ENCODE results near the gene CNGA3.

DNA sequence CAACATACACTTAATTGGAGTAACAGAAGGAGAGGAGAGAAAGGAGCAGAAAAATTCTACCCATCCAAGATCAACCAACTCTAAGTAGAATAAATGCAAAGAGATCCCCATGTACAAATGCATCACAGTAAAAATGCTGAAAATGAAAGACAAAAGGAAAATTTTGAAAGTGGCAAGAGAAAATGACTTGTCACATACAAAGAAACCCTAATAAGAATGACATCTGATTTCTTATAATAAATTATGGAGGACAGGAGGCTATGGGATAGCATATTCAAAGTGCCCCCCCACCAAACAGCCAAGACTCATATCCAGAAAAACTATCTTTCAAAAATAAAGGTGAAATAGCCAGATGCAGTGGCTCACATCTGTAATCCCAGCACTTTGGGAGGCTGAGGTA lies 76.2 kb downstream of the CNGA3 start:
- TF ChIP-seq, protein P1, sequence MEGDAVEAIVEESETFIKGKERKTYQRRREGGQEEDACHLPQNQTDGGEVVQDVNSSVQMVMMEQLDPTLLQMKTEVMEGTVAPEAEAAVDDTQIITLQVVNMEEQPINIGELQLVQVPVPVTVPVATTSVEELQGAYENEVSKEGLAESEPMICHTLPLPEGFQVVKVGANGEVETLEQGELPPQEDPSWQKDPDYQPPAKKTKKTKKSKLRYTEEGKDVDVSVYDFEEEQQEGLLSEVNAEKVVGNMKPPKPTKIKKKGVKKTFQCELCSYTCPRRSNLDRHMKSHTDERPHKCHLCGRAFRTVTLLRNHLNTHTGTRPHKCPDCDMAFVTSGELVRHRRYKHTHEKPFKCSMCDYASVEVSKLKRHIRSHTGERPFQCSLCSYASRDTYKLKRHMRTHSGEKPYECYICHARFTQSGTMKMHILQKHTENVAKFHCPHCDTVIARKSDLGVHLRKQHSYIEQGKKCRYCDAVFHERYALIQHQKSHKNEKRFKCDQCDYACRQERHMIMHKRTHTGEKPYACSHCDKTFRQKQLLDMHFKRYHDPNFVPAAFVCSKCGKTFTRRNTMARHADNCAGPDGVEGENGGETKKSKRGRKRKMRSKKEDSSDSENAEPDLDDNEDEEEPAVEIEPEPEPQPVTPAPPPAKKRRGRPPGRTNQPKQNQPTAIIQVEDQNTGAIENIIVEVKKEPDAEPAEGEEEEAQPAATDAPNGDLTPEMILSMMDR (IDR thresholded peaks at IDR 0.05; ENCODE audit: insufficient read depth, low read length) = no peak
- no peak for TF ChIP-seq POLR2AphosphoS5 (IDR thresholded peaks at IDR 0.05; ENCODE audit: low read depth)

All from HL-60 (cell line).